Limb (tissue), 2 donors: ENCODE measurements around the gene ARHGEF19.
"Not testable (repeated sequence)": the region's sequence is repeated elsewhere in the genome, so short reads cannot be mapped to it uniquely, and the experiment has no call there.

Experiments
- DNase-seq, 2 donors: peaks; one replicate each; pipeline ENCODE4 v3.0.0-alpha.2; 2016; ENCODE audit errors: extremely low spot score in 2 of 2

The ARHGEF19 gene

GRCh38 chr1:16183179-16183578 lies 29.3 kb downstream of the ARHGEF19 start:
- no peak for DNase-seq

- peak in 1 of 2 donors; percentile 71 for DNase-seq
Measured at GRCh38 chr1:16181887-16182719, 30.3 kb downstream of the ARHGEF19 start.

GRCh38 chr1:16180291-16180824 lies 32.1 kb downstream of the ARHGEF19 start:
- no peak for DNase-seq

GRCh38 chr1:16178596-16179497 lies 33.6 kb downstream of the ARHGEF19 start:
- DNase-seq = no peak

- DNase-seq = no peak
Measured at GRCh38 chr1:16177306-16177705, 35.1 kb downstream of the ARHGEF19 start.

- no peak for DNase-seq
Measured at GRCh38 chr1:16176653-16177052, 35.8 kb downstream of the ARHGEF19 start.

GRCh38 chr1:16175610-16176553 lies 36.6 kb downstream of the ARHGEF19 start:
- peak; percentile 91 for DNase-seq

- DNase-seq = peak in 1 of 2 donors; percentile 68
Measured at GRCh38 chr1:16174886-16175598, 37.4 kb downstream of the ARHGEF19 start.

- no peak for DNase-seq
Measured at GRCh38 chr1:16174261-16174868, 38.1 kb downstream of the ARHGEF19 start.

- DNase-seq = no peak
Measured at GRCh38 chr1:16173447-16174260, 38.8 kb downstream of the ARHGEF19 start.

GRCh38 chr1:16172964-16173446 lies 39.4 kb downstream of the ARHGEF19 start:
- DNase-seq = no peak

- no peak for DNase-seq
Measured at GRCh38 chr1:16172218-16172830, 40.1 kb downstream of the ARHGEF19 start.

GRCh38 chr1:16171314-16172151 lies 40.9 kb downstream of the ARHGEF19 start:
- no peak for DNase-seq

- no peak for DNase-seq
Measured at GRCh38 chr1:16170283-16170673, 42.2 kb downstream of the ARHGEF19 start.

GRCh38 chr1:16168622-16169360 lies 43.7 kb downstream of the ARHGEF19 start:
- no peak for DNase-seq

- DNase-seq = not testable (repeated sequence)
Measured at GRCh38 chr1:16168144-16168495, 44.3 kb downstream of the ARHGEF19 start.
